Colon (tissue), 2 donors: ENCODE data around the gene CUEDC1.

Experiments used
- FAIRE-seq: peaks from 2 replicates; lab custom pipeline; 2012; peaks lifted over from hg19 to GRCh38; lab: Jason Lieb, UNC
- donor health status: control.
- donor health status: control.

The CUEDC1 gene

DNA sequence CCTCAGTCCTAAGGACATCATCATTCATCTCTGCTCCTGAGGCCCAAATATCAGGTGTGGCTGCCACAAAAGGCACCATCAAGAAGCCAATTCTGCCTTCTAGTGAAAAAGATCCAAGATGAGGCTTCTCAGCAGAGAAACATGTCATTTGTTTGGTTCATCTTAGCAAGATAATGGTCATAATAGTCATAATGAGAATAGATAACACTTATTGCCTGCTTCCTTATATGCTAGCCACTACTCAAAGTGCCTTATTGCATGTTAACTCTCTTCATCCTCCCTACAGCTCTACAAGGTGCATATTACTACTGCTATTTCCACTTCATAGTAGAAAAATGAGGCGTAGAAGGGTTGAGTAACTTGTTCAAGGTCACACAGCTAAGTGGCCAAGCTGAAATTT lies 60.4 kb downstream of the CUEDC1 start:
- FAIRE-seq: no peak

DNA sequence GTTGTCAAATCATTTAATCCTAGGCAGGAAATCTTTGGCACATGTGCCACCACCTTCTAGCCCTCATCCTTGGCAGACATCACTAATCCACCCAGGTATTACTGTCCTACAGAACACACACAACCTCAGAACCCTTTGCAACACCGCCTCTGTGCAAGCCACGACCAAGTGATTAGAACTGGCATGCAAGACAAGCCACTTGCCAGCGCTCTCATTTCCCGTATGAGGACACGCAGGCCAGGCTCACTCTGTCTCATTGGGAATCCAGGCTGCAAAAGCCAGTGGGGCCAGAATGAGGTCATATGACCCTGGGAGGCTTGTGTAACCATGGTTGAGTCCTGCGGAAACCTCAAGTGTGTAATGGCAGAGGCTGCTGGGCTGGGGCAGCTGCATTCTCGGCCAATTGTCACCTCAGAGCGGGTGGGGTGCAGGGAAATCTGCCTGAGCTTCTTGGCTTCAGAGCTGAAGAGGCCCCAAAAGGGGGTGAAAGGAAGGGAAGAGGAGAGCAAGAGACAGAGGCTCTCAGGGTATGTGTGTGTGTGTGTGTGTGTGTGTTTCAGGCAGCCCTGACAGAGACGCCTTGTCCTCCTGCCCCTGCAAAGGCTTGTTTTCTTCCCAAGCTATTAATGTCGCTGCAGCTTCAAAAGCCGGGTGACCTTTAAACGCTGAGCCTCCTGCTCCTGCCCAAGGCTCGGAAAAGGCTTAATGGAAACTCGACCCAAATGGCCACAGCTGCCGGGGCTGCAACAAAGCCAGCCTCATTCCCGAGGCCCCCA lies 62.2 kb downstream of the CUEDC1 start:
- FAIRE-seq: no peak

DNA sequence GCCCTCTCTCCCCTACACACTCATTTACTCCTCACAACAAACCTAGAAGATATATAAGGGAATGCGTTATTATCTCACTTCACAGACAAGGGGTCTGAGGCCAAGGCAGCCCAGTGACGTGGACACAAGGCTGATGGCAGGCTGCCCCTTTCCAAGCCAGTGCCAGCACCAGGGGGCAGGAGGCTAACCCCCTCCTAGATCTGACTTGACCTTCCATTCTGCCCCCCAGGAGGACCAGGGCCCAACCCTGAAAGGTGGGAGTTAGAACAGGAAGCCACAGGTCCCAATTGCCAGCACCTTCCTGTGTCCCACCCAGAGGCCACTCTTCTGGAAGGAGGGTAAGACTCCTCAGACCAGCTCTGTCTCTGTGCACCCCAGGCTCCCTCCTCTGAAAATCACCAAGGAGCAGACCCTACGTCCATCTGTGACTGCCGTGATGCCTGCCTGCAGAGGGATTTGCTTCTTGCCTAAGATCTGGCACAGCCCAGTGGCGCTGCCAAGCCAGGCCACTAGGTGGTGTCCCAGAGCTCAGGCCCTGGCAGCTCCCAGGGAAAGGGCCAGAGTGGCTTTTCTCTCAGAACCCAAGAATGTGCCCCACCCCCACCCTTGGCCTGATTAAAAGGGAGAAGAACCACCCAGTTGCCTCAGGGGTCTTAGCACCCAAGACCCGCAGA lies 62.9 kb downstream of the CUEDC1 start:
- no peak for FAIRE-seq

DNA sequence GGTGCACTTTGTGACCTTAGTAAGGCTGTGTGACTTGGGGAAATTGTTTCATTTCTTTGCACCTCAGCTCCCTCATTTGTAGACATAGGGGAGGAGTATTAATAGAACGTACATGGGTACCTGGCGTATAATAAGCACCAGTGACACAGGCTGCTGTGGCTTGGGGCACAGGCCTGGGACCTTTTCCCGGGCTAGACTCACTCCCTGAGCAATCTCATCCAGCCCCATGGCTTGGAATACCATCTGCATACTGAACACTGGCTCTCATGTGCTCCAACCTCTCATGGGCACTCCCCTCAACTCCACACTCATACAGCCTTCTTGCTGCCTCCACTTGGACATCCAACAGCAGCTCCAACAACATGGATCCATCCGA lies 64.4 kb downstream of the CUEDC1 start:
- FAIRE-seq: no peak

DNA sequence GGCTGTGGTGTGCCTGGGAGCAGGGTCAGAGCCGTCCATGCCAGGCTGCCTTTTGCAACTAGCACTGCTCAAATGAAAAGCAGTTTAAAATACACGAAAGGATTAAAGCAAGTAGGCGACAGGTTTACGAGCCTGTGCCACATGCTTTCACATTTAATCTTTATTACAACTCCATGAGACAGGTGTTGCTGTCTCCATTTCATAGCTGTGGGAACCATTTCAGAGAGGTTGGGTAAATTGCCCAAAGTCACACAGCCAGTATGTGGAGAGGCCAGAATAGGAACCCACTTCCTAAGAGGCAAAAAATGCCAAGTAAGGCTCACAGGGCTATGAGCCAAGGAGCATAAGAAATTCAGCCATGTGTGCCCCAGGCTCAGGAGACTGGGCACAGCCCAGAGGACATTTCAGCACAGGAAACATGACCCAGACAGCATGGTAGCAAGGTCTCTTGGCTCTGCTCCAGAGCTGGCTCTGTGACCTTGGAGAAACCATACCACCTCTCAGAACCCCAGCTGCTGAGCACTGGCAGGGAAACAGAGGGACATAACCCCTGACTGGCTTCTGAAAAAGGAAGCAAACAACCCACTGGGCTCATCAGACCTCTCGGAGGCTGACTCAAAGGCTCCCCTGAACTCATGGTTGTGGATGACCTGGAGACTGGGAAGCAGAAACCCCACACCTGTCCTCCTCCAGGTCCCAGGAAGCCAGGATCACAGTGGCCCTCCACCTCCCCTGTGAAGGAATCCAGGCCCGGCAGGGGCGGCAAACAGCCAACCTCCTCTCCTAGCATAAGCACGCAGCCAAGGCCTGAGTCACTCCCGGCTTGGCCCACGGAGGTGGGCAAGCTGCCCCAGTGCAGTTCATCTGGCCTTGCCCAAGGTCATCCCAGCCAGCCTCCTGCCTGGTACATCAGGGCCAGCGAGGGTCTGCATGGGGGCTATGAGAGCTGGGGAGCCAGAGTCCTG lies 65.0 kb downstream of the CUEDC1 start:
- no peak for FAIRE-seq

DNA sequence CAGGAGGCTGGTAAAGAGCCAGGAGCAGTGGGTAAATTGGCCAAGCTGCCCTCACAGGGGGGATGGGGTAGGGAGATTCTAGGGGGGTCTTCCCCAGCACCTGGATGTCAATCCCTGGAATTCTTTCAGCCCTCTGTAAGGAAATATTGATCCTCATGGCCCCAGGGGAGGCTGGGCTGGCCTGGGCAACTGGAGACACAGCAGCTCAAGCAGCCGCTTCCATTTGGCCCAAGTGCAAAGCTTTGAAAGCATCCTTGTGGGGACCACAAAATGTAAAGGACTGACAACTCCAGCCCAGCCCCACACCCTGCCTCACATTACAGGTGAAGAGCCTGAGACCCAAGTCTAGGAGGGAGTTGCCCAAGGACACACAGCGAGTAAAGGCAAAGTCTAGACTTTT lies 66.0 kb downstream of the CUEDC1 start:
- no peak for FAIRE-seq

DNA sequence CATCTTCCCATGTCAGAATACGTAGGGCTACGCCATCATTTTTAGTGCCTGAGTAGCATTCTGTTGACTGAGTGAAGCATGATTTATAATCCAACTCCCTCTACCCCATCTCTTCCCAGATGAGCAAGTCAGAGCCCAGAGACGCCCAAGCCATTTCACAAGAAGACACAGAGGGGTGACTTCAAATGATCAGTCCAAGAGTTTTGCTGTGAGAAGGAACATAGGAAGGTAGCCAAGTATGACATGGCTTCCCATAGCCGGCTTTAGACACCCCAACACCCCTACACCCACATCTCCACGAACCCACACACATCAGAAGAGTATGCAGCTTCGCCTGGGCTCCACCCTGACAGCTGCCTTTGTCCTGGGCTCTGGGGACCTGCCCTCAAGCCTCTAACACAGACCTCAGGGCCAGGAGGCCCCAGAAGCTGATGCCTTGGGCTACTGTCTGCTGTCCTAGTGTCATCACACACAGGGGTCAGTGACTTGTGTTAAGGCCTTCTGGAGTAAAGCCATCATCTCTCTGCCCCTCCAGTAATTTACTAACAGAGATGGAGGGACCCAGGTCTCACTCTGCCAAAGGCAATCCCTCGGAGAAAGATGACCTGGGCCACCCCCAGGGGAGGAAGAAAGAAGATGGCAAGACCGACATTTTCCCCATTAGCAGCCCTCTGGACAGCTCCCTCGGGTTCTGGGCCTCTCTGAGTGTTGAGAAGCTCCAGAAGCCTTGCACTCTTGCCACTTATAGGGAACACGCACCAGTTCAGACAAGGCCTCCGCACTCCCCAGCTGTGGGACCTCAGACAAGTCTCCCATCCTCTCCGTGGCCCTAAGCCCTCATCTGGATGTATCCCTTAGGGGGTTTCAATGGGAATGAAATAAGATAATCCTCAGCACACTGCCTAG lies 66.6 kb downstream of the CUEDC1 start:
- FAIRE-seq: no peak

DNA sequence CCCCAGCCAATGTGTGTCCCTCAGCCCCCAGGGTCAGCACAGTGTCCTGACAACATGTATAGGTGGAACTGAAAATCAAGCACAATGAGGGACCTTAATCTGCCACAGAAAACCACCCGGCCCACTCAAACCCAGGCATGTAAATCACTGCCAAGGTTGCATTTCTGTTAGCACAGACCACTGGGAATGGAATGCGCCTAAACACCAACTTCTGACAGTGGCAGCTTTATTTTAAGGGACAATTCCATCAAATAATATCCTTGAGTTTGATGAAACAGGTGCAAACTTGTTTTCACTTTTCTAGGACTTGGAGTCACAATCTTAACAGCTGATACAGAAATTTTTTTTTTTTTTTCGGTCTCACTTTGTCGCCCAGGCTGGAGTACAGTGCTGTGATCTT lies 68.1 kb downstream of the CUEDC1 start:
- FAIRE-seq: no peak

DNA sequence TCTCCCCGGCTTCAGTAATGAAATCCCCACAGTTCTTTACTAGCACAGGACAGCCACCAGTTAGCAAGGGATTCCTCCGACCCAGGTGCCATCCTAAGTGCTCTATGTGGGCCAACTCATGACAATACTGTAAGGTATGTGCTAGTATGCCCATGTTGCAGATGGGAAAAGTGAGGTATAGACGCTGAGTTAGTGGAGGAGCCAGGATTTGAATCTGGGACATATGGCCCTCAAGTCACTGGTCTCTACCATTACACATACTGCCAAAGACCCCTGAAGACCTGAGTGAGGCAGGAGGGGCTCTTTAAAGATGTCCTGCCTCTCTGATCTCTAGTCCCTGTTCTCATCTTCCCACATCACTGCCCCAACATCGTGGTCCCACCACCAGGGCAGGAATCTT lies 69.2 kb downstream of the CUEDC1 start:
- FAIRE-seq: no peak

DNA sequence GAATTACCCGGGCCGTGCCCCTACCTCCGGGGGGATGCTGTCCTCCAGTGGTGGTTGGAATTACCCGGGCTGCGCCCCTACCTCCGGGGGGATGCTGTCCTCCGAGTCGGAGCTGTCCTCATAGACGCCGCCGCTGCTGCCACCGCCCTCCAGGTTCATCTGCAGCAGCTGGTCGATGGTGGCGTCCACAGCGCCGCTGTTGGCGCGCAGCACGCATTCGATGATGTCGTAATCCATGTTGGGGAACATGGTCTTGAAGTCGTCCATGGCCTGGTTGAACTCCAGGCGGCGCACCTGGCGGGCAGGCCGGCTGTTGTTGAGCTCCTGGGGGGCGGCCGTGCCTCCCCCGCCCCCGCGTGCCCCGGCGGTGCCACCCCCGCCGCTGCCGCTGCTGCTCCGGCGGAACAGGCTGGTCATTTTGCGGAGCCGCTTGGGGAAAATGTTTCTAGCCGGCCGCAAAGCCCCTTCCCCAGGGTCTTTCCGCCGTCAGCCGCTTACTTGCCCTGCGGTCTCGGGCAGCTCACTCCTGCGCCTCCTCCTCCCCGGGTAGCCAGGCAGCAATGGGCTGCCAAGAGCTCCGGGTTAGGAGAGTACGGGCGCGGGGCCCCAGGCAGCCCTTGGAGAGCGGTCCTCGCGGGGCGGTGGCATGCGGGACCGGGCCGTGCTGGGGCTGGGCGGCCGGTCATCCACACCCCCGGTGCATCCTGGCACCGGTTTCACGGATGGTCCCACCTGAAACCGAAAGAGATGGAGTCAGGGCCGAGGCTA lies 69.9 kb downstream of the CUEDC1 start:
- no peak for FAIRE-seq

DNA sequence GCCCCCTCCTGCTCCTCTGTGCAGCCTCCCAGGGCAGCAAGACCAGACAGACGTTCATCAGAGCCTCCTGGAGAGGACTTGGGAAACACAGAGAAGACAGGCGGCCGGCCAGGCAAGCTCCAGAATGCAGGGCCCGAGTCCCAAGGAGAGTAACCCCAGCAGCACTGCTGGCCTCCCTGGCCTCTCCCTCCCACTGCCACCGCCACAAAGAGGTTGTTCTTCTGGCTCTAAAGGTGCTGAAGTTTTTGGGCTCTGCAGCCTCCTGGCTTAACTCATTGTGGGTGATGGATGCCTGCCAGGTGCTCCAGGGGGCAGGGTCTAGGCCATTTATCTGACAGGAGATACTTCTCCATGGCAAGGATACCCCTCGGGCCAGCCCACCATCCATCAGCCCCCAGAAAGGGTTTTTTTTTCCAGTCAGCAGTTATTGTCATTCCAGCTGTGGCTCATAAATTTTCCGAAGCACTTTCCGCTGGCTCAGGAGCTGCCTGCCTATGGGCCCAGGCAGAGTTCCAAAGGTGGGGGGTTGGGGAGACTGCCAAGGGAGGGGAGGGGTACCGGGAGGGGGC lies 73.3 kb downstream of the CUEDC1 start:
- FAIRE-seq: no peak

DNA sequence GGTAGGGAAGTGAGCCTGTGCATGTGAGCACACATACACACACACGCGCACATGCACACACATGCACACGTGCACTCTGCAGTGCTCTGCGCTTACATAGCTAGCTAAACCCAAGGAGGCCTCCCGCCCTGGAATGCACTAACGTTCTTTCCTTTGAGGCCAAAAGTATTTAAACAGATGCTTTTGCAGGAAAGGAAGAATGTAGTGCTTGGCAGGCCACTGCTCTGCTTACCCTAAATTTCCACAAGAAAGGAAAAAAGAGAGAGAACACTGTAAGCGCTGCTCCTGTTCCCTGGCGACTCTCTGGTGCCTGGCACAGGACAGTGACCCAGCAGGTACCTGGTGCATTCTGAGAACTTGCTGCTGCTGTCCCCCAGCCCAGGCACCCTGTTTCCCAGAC lies 74.1 kb downstream of the CUEDC1 start:
- FAIRE-seq: no peak

DNA sequence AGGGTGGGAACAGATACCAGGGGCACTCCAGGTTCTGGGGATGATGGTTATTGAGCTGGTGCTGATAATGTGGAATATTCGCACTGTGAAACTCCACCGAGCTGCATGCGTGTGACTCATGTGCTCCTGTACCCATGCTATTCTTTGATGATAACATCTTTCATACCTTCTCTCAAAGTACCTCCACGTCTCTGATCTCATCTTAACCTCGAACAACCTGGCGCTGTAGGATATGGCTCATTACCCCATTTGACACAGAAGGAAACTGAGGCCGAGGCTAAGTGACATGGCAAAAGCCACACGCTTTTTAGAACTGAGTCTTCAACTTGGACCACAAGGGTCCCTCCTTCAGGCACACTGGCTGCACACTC lies 75.1 kb downstream of the CUEDC1 start:
- no peak for FAIRE-seq

DNA sequence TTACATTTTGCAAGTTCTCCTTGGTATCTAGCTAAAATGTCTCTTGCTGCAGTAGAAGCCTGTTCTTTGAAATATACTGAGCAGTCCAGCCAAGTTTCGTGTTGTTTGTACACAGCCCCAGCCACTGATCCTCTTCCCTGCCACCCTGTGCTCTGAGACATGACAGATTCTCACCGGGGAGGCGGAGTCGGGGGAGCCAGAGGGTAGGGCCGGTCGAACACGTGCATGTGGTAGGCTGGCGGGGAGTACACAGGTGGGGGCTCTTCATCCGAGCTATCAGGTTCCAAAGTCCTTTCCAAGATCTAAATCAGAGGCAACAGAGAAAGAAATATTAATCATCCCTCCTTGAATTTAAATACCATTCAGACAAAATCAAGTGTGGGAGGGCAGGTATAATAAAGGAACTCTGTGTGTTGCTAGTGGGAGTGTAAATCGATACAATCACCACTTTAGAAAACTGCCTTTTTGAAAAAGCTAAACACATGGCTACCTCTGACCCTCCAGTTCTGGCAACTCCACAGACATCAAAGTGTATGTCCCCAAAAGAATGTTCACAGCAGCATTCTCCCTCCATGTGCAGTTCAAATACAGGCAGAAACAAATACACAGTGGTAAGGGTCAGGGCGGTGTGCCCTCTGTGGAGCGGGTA lies 75.7 kb downstream of the CUEDC1 start:
- no peak for FAIRE-seq

DNA sequence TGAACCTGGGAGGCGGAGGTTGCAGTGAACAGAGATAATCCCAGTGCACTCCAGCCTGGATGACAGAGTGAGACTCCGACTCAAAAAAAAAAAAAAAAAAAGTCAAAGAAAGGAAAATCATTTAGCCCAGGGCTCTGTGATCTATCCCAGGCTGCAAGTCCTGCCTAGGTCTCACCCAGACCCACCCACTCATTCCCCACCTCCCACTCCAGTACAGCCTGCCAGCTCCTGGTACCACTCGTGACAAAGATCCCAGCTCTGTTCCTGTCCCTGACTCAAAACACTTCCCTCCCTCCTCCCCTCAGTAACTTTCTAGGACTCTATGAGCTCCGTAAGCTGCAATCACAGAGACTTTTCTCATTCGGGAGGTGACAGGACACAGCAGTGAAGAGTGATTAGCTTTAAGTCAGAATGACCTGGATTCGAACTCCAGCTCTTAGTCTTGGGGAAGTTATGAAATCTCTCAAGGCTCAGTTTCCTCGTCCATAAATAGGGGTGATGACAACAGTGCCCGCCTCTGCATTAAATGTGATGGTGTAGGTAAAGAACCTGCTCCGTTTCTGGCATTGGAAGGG lies 77.3 kb downstream of the CUEDC1 start:
- no peak for FAIRE-seq

DNA sequence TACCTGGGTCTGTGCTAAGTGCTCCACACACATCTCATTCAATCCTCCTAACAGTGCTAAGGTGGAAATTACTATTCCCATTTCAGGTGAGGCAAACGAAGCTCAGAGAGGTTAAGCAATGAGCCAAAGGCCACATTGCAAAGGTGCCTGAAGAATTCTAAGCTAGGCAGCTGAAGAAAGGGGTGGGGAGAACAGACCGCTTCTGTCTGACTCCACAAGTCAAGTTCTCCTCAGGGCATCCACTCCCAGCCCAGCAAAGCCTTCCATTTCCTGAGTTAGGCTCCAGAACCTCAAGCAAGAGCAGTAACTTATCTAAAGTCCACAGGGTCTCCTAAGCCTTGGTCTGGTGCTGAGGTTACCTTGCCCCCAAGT lies 78.4 kb downstream of the CUEDC1 start:
- no peak for FAIRE-seq

DNA sequence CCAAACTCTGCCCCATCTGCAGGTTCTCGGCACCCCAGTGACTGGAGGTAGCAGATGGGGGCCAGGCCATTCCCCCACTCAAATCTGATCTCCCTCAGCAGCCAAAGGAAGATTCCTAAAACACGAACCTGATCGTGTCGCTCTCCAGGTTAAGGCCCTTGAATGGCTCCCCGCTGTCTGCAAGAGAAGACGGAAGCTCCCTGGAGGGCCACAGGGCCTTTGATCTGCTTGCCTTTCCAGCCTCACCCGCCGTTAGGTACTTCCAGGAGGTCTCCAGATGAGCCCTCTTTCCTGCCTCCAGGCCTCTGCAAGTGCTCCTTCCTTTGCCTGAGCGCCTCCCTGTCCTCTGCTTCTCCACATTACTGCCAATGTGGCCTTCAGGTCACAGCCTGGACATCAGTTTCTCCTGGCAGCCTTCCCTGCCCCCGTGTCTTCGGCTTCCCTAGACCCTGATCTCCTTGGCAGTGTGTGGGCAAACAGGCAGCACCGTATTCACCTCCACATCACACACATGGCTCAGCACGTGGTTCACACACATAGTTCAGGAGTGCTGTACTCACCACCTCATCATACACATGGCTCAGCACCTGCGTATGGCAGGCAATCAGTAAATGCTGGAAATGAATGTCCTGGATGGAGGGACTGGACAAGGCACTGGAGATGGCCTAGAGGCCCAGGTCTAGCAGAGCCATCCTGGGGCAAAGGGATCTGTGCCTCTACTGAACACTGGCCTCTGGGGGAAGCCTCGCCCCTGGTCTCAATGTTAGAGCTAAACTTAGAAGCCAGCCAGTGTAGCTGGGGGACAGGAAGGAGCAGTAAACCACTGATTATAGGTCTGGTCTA lies 79.0 kb downstream of the CUEDC1 start:
- FAIRE-seq: no peak

DNA sequence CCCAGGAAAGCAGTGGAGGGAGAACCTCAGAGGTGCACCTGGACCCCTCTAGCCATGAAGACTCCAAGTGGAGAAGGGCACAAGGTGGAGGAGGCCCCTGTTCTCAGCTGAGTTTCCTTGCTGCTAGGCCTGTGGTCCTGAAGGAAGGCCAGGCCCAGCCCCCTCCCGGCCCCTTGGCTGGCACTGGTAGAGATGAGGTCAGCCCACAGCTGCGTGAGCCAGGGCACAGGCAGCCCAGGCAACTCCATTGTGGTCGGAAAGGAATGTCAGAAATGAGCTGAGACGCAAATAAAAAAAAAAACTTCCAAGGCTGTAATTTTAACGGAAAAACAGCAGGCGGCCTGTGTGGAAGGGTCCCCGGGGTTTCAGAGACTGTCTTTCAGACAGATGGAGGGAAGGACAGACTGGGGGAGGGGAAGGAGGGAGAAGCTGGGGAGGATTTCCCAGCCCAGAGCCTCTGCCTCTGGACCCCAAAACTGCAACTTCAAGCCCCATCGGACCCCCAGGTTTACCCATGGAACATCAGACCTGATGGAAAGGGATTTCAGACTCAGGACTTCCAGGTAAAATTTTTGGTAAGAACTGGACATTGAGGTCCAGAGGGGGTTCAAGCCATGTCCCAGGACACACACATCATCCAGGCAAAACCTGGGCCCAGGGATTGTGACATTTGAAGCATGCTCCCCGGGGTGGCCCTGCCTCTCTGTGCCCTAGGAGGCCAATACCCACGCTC lies 79.8 kb downstream of the CUEDC1 start:
- FAIRE-seq: no peak
